Effector memory CD8-positive, alpha-beta T cell (primary cell): ENCODE results near the gene FAM227B.
"Not testable (repeated sequence)": the region's sequence is repeated elsewhere in the genome, so short reads cannot be mapped to it uniquely, and the experiment has no call there.

Source experiments
- ATAC-seq: fragments of 150-1000 bp; cut with Tn5 transposase; replicated peaks from 2 replicates; pipeline ENCODE4 v1.10.0; 2021; ENCODE audit warnings: mild to moderate bottlenecking, moderate library complexity
- DNase-seq, 3 experiments: peaks; one replicate each; pipeline ENCODE4 v3.0.0; 2021
- H3K27ac Mint-ChIP-seq, 2 donors: one replicate each; pipeline ENCODE4 v1.8.0; 2022; ENCODE audit warnings: mild to moderate bottlenecking in 2 of 2, mixed read lengths in 2 of 2, moderate library complexity in 2 of 2
- H3K27me3 Mint-ChIP-seq, 2 donors: one replicate each; pipeline ENCODE4 v1.8.0; 2022; ENCODE audit warnings: mixed read lengths in 2 of 2
- H3K36me3 Mint-ChIP-seq: one replicate; pipeline ENCODE4 v1.8.0; 2022; ENCODE audit warnings: mild to moderate bottlenecking, moderate library complexity, mixed read lengths; ENCODE audit not compliant: insufficient read depth
- H3K4me1 Mint-ChIP-seq, 2 donors: one replicate each; pipeline ENCODE4 v1.8.0; 2022; ENCODE audit warnings: low read depth in 2 of 2, mixed read lengths in 2 of 2
- H3K4me3 Mint-ChIP-seq, 2 donors: one replicate each; pipeline ENCODE4 v1.8.0; 2022; ENCODE audit warnings: mild to moderate bottlenecking in 2 of 2, mixed read lengths in 2 of 2, moderate library complexity in 2 of 2
- H3K9me3 Mint-ChIP-seq, 2 donors: one replicate each; pipeline ENCODE4 v1.8.0; 2022; ENCODE audit warnings: mixed read lengths in 2 of 2

The FAM227B gene

DNA sequence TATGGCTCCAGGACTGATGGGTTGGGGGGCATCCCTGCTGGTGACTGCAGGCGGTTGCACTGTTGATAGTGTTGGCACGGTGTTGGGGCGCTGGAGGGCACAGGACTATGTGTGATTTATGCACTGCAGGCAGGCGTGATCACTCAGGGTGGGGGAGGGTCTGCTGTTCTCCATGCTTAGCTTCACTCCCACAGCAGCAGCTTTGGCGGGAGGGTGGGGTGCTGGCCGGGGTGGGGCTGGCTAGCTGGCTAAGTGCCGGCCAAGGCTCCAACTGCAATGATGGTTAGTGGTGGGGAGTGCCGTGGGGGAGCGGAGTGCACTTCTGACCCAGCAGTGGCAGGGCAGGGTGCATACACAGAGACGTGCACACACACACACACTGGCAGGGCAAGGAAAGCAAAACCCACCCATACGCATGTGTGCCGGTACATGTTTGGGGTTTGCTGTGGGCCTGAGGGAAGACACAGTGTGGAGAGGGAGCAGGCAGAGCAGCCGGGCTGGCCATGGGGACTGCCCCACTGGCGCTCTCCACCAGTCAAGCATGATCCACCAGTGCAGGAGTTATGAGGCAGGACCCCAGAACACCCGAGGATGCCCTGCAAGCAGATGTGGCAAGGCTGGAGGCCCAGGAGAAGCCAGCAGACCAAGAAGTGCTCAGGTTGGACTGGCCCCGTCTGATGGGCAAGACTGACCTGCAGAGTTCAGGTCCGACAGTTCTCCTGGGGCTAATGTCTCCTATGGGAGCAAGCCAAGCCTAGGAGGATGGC, 214.1 kb downstream of the FAM227B start:
- Mint-ChIP-seq H3K9me3 (peaks cover 0 to 2% of the 10 kb centered on the region in 2 donors), H3K4me3 (no peak overlapping the region), H3K27ac (no peak overlapping the region), H3K27me3 (peaks cover 43% of the 10 kb centered on the region in 2 donors), H3K4me1 (no peaks in the 10 kb centered on the region), H3K36me3 (no peaks in the 10 kb centered on the region)
- ATAC-seq = no peak
- DNase-seq = no peak

DNA sequence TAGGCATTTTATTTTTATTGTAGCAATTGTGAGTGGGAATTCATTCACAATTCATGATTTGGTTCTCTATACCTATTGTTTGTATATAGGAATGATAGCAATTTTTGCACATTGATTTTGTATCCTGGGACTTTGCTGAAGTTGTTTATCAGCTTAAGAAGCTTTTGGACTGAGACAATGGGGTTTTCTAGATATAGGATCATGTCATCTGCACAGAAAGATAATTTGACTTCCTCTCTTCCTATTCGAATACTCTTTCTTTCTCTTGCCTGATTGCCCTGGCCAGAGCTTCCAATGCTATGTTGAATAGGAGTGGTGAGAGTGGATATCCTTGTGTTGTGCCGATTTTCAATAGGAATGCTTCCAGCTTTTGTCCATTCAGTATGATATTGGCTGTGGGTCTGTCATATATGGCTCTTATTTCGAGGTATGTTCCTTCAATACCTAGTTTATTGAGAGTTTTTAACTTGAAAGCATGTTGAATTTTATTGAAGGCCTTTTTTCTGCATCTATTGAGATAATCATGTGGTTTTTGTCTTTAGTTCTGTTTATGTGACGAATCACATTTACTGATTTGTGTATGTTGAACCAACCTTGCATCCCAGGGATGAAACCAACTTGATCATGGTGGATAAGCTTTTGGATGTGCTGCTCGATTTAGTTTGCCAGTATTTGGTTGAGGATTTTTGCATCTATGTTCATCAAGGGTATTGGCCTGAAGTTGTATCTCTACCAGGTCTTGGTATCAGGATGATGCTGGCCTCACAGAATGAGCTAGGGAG, 217.9 kb downstream of the FAM227B start:
- H3K9me3 Mint-ChIP-seq, H3K36me3 Mint-ChIP-seq, H3K27ac Mint-ChIP-seq: not testable (repeated sequence)

DNA sequence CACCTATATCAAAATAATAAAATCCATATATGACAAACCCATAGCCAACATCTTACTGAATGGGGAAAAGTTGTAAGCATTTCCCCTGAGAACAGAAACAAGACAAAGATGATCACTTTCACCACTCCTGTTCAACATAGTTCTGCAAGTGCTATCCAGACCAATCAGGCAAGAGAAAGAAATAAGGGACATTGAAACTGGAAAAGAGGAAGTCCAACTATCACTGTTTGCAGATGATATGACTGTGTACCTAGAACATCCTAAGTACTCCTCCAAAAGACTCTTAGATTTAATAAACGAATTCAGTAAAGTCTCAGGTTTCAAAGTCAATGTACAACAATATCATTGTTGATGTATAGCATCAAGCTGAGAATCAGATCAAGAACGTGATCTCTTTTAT, 233.1 kb downstream of the FAM227B start:
- H3K4me3 Mint-ChIP-seq = no peak overlapping the region
- no peaks in the 10 kb centered on the region for H3K36me3 Mint-ChIP-seq
- H3K27ac Mint-ChIP-seq = no peak overlapping the region
- no peaks in the 10 kb centered on the region for H3K4me1 Mint-ChIP-seq
- DNase-seq = no peak
- no peak for ATAC-seq
- peaks cover 21 to 32% of the 10 kb centered on the region in 2 donors for H3K27me3 Mint-ChIP-seq
- no peaks in the 10 kb centered on the region for H3K9me3 Mint-ChIP-seq

More for the DNA sequence above, 217.9 kb downstream of the FAM227B start:
- peaks cover 18 to 29% of the 10 kb centered on the region in 2 donors for H3K27me3 Mint-ChIP-seq
- DNase-seq, ATAC-seq, H3K4me1 Mint-ChIP-seq, H3K4me3 Mint-ChIP-seq: not testable (repeated sequence)

DNA sequence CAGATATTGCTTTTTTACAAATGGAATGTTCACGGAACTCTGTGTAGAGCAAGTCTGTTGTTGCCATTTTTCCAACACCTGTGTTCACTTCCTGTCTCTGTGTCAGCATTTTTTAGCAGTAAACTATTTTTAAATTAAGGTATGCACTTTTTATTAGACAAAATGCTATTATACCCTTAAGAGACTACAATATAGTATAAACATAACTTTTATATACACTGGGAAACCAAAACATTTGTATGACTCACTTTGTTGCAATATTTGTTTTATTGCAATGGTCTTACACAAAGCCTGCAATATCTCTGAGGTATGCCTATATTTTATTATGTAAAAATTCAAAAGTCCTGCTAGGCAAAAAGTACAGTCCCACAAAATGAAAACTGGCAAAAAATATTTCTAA, 237.4 kb downstream of the FAM227B start:
- ATAC-seq (no peak), DNase-seq (no peak)
- H3K27ac Mint-ChIP-seq = no peak overlapping the region
- H3K9me3 Mint-ChIP-seq = no peaks in the 10 kb centered on the region
- H3K4me1 Mint-ChIP-seq = no peaks in the 10 kb centered on the region
- H3K4me3 Mint-ChIP-seq = no peak overlapping the region
- peaks cover 11 to 30% of the 10 kb centered on the region in 2 donors for H3K27me3 Mint-ChIP-seq
- no peaks in the 10 kb centered on the region for H3K36me3 Mint-ChIP-seq

DNA sequence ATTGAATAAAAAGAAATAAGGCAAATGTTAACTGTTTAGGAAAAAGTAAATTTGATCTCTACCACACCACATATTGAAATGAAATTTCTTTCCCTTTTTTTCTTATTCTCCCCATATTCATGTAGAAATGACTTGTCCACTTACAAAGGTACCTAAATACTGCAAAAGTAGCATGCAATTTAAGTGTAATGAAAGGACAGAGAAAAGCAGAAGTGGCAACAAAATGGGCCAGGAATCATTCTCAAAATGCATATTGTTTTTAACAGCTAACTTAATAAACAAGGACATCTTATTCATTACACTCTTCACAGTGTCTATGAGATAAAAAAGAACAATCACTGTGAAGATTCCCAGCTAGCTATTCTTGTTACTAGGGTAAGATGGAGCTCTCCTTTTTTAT, 238.2 kb downstream of the FAM227B start:
- no peaks in the 10 kb centered on the region for H3K4me1 Mint-ChIP-seq
- H3K9me3 Mint-ChIP-seq = no peaks in the 10 kb centered on the region
- peaks cover 6 to 24% of the 10 kb centered on the region in 2 donors for H3K27me3 Mint-ChIP-seq
- H3K4me3 Mint-ChIP-seq = no peak overlapping the region
- ATAC-seq (no peak), DNase-seq (no peak)
- no peak overlapping the region for H3K27ac Mint-ChIP-seq
- H3K36me3 Mint-ChIP-seq = no peaks in the 10 kb centered on the region

DNA sequence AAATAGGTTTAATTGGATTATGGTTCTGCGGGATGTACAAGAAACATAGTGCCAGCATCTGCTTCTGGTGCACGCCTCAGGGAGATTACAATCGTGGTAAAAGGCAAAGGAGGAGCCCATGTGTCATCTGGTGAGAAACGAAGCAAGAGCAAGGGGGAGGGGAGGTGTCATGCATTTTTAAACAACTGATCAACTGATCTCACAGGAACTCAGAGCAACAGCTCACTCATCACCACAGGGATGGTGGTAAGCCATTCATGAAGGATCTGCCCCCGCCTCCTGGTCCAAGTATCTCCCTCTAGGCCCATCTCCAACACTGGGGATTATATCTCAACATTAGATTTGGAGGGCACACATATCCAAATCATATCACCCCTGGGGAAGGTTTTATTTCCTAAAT, 239.7 kb downstream of the FAM227B start:
- Mint-ChIP-seq H3K36me3 (no peaks in the 10 kb centered on the region), H3K4me1 (no peaks in the 10 kb centered on the region), H3K9me3 (no peaks in the 10 kb centered on the region), H3K27ac (no peak overlapping the region), H3K27me3 (peaks cover 6 to 9% of the 10 kb centered on the region in 2 donors), H3K4me3 (no peak overlapping the region)
- no peak for DNase-seq
- no peak for ATAC-seq

DNA sequence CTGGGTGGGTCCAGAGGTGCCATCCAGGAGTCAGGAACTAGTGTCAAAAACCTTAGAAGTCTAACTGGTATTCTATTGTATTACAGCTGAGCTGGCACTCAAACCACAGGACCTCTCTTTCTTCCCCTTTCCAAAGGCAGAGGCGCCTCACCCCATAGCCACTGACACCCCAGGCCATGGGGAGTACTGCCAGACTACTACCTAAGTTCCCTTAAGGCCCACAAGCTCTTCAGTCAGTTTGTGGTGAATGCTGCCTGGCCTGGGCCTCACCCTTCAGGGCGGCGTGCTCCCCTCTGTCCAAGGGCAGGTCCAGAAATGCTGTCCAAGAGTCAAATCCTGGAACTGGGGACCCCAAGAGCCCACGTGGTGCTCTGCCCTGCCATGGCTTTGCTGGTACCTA, 240.6 kb downstream of the FAM227B start:
- ATAC-seq (no peak), DNase-seq (no peak)
- no peak overlapping the region for H3K4me3 Mint-ChIP-seq
- no peaks in the 10 kb centered on the region for H3K9me3 Mint-ChIP-seq
- H3K4me1 Mint-ChIP-seq = no peaks in the 10 kb centered on the region
- H3K27me3 Mint-ChIP-seq = peaks cover 0 to under 1% of the 10 kb centered on the region in 2 donors
- no peaks in the 10 kb centered on the region for H3K36me3 Mint-ChIP-seq
- H3K27ac Mint-ChIP-seq = no peak overlapping the region

DNA sequence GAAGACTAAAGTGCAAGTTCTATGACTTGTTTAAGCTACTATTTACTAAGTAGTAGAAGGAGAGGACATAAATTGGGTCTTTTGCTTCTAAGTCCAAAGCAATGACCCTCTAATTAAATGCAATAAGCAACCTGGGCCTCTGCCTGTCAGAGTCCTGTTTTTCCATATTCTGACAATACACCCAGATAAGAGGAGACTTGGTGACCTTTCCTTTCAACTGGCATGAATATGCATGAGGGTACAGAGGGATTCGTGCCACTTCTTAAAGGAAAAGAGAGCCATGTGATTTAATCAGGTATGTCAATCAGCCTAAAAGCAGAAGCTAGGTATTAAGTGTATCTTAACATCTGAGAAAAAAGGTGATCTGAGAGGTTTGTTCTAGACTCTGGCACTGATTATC, 248.3 kb downstream of the FAM227B start:
- no peaks in the 10 kb centered on the region for H3K27me3 Mint-ChIP-seq
- no peak for DNase-seq
- H3K27ac Mint-ChIP-seq = no peak overlapping the region
- no peak for ATAC-seq
- no peak overlapping the region for H3K4me3 Mint-ChIP-seq
- no peaks in the 10 kb centered on the region for H3K36me3 Mint-ChIP-seq
- no peaks in the 10 kb centered on the region for H3K9me3 Mint-ChIP-seq
- H3K4me1 Mint-ChIP-seq = no peaks in the 10 kb centered on the region

DNA sequence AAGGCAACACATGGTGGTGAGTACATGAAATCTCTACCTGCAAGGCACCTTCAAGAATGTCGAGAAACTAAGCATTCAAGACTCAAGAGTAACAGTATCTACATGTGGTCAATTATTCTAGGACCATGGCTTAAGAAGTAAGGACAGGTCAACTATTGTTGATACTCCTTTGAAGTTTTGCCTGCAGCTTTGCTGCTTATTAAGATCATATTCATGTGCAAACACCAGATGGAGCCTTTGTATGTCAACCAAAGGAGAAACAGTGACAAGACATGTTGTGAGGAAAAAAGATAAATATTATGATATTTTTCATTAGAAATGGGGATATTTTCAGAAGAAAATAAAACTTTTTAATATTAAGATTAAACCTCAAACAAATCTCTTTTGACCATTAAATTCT, 249.8 kb downstream of the FAM227B start:
- no peaks in the 10 kb centered on the region for H3K36me3 Mint-ChIP-seq
- no peak overlapping the region for H3K4me3 Mint-ChIP-seq
- no peaks in the 10 kb centered on the region for H3K9me3 Mint-ChIP-seq
- DNase-seq (no peak), ATAC-seq (no peak)
- H3K27me3 Mint-ChIP-seq = no peaks in the 10 kb centered on the region
- H3K27ac Mint-ChIP-seq = no peak overlapping the region
- H3K4me1 Mint-ChIP-seq = no peaks in the 10 kb centered on the region

DNA sequence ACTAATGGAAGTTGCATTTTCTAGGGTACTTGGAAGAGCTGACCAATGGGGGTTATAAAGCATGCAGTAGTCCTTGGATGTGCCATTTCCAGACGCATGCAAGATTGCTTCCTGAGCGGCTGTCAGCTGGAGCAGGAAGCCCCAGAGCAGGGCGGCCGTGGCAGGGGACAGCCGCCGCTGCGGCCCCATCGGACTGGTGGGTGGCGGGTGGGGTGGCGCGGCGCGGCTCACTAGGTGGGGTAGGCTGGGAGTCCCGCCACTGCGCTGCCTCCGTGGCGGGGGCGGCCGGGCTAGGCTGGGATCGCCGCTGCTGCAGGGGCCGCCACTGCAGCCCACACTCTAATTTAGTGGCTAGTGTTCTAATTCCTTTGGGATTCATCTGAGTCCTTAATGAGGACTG, 254.1 kb downstream of the FAM227B start:
- DNase-seq = no peak
- Mint-ChIP-seq H3K4me1 (no peaks in the 10 kb centered on the region), H3K36me3 (no peaks in the 10 kb centered on the region), H3K27me3 (no peaks in the 10 kb centered on the region), H3K4me3 (no peak overlapping the region), H3K27ac (no peak overlapping the region), H3K9me3 (no peaks in the 10 kb centered on the region)
- ATAC-seq = no peak

DNA sequence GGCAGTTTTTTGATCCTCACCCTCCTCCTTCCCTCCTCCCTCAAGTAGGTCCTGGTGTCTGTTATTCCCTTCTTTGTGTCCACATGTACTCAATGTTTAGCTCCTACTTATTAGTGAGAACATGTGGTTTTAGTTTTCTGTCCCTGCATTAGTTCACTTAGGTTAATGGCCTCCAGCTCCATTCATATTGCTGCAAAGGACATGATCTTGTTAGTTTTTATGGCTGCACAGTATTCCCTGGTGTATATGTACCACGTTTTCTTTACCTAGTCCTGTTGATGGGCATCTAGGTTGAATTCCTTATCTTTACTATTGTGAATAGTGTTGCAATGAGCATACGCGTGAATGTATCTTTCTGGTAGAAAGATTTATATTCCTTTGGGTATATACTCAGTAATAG, 259.2 kb downstream of the FAM227B start:
- no peak for ATAC-seq
- H3K36me3 Mint-ChIP-seq = no peaks in the 10 kb centered on the region
- no peaks in the 10 kb centered on the region for H3K4me1 Mint-ChIP-seq
- no peak for DNase-seq
- H3K27ac Mint-ChIP-seq = no peak overlapping the region
- no peaks in the 10 kb centered on the region for H3K27me3 Mint-ChIP-seq
- H3K4me3 Mint-ChIP-seq = no peak overlapping the region
- H3K9me3 Mint-ChIP-seq = peaks cover 0 to 2% of the 10 kb centered on the region in 2 donors

DNA sequence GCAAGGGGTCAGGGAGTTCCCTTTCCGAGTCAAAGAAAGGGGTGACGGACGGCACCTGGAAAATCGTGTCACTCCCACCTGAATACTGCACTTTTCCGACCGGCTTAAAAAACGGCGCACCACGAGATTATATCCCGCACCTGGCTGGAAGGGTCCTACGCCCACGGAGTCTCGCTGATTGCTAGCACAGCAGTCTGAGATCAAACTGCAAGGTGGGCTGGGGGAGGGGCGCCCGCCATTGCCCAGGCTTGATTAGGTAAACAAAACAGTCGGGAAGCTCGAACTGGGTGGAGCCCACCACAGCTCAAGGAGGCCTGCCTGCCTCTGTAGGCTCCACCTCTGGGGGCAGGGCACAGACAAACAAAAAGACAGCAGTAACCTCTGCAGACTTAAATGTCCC, 266.2 kb downstream of the FAM227B start:
- not testable (repeated sequence) for DNase-seq, ATAC-seq, H3K4me3 Mint-ChIP-seq, H3K36me3 Mint-ChIP-seq, H3K27me3 Mint-ChIP-seq, H3K4me1 Mint-ChIP-seq, H3K27ac Mint-ChIP-seq
- peaks cover 5 to 15% of the 10 kb centered on the region in 2 donors for H3K9me3 Mint-ChIP-seq

DNA sequence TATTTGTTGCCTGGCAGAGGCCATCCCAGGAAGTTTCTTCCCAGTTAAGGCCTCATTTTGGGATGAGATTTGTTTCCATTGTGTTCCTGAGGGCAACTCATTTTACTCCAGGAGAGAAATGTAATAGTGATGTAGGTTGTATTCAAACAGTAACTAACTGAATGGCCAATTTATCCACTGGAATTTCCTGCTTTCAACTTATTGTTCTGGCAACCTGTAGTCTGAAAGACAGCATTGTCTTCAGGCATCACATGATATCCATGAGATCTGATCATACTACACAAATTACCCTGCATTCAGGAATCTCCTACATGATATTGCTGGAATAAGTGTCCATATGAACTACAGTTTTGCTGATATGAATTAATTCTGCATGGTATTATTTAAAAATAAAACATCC, 277.1 kb downstream of the FAM227B start:
- H3K9me3 Mint-ChIP-seq = no peaks in the 10 kb centered on the region
- DNase-seq (no peak), ATAC-seq (no peak)
- no peaks in the 10 kb centered on the region for H3K36me3 Mint-ChIP-seq
- H3K4me3 Mint-ChIP-seq = no peak overlapping the region
- H3K4me1 Mint-ChIP-seq = peaks cover 0 to 4% of the 10 kb centered on the region in 2 donors
- H3K27ac Mint-ChIP-seq = no peak overlapping the region
- H3K27me3 Mint-ChIP-seq = no peaks in the 10 kb centered on the region

DNA sequence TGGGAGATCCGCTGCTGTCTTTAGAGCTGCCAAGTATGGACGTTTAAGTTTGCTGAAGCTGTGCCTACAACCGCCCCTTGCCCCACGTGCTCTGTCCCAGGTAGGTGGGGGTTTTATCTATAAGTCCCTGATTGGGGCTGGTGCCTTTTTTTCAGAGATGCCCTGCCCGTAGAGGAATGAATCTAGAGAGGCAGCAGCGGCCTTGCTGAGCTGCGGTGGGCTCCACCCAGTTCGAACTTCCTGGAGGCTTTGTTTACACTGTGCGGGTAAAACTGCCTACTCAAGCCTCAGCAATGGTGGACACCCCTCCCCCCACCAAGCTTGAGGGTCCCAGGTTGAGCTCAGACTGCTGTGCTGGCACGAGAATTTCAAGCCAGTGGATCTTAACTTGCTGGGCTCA, 281.0 kb downstream of the FAM227B start:
- DNase-seq (no peak), ATAC-seq (no peak)
- Mint-ChIP-seq H3K4me3 (no peak overlapping the region), H3K9me3 (no peaks in the 10 kb centered on the region), H3K36me3 (no peaks in the 10 kb centered on the region), H3K4me1 (peaks cover 0 to 7% of the 10 kb centered on the region in 2 donors), H3K27ac (no peak overlapping the region), H3K27me3 (no peaks in the 10 kb centered on the region)
